PFSK-1 (cell line): ENCODE data around the gene DCAF5.

ENCODE experiments used
- FOXP2 ChIP-seq: optimal IDR thresholded peaks from 2 replicates; pipeline ENCODE3; 2011; ENCODE audit warnings: borderline replicate concordance, control low read depth, inconsistent platforms; ENCODE audit not compliant: insufficient read depth; ENCODE audit errors: extremely low read length, extremely low read depth
- POLR2AphosphoS5 ChIP-seq: IDR thresholded peaks from 2 replicates; pipeline ENCODE4 v1.6.1; 2012; ENCODE audit warnings: low read depth, mild to moderate bottlenecking, control low read depth, low read length, moderate library complexity
- TAF1 ChIP-seq: IDR thresholded peaks from 2 replicates; pipeline ENCODE4 v1.6.1; 2012; ENCODE audit warnings: low read length, control low read depth, borderline replicate concordance; ENCODE audit not compliant: insufficient read depth

GRCh38 chr14:69199786-69200185, 46.9 kb upstream of the DCAF5 start:
- TF ChIP-seq TAF1 (no peak), FOXP2 (no peak), POLR2AphosphoS5 (no peak)
